Activated T-helper 1 cell treated with anti-CD3 and anti-CD28 coated beads, Interleukin-12 subunit alpha, Interleukin-12 subunit beta, Interleukin-2, Interleukin-4 antibody, amounts not matched to agents 30 ng/mL and 10 ng/mL and 1 ng/mL, durations not matched to agents 14 hours and 24 hours and 36 hours (primary cell): ENCODE data around the gene EEPD1. TPM values are rescaled to one million over a fixed set of nuclear protein-coding genes. Genes with fewer than 3 reads are reported as not detected.
"Not testable (repeated sequence)": the region's sequence is repeated elsewhere in the genome, so short reads cannot be mapped to it uniquely, and the experiment has no call there.

Source experiments
- DNase-seq: peaks from one replicate; pipeline ENCODE4 v3.0.0; 2021; ENCODE audit warnings: low spot score
- H3K27ac Mint-ChIP-seq: one replicate; pipeline ENCODE4 v1.8.0; 2021; ENCODE audit warnings: mild to moderate bottlenecking, mixed read lengths
- H3K27me3 Mint-ChIP-seq: one replicate; pipeline ENCODE4 v1.8.0; 2022; ENCODE audit warnings: mild to moderate bottlenecking, moderate library complexity, mixed read lengths; ENCODE audit not compliant: insufficient read depth
- H3K36me3 Mint-ChIP-seq: one replicate; pipeline ENCODE4 v1.8.0; 2021; ENCODE audit warnings: low read depth, mixed read lengths
- H3K4me1 Mint-ChIP-seq: one replicate; pipeline ENCODE4 v1.8.0; 2021; ENCODE audit warnings: low read depth, mixed read lengths
- H3K4me3 Mint-ChIP-seq: one replicate; pipeline ENCODE4 v1.8.0; 2021; ENCODE audit warnings: mild to moderate bottlenecking, moderate library complexity, mixed read lengths
- H3K9me3 Mint-ChIP-seq: one replicate; pipeline ENCODE4 v1.8.0; 2021; ENCODE audit warnings: mixed read lengths
- intact Hi-C: fragments of 100-400 bp; cut with micrococcal nuclease; formaldehyde crosslinking; loops from one replicate; pipeline ENCODE4 v1.15.1; 2024
- total RNA-seq: library from RNA; stranded (reverse); gene quantifications from 2 replicates; pipeline ENCODE4 v1.2.3, GENCODE V29; 2022

The EEPD1 gene
- total RNA-seq, 1 donor from 2014 or later: 0.91 TPM

GRCh38 chr7:36321284-36321683, 168.2 kb downstream of the EEPD1 start:
- intact Hi-C loops, H3K4me1 Mint-ChIP-seq: not testable (repeated sequence)

GRCh38 chr7:36336390-36336789, 183.3 kb downstream of the EEPD1 start:
- no peak overlapping the region for H3K4me3 Mint-ChIP-seq
- no peaks in the 10 kb centered on the region for H3K4me1 Mint-ChIP-seq
- peaks cover 12% of the 10 kb centered on the region for H3K27me3 Mint-ChIP-seq
- H3K9me3 Mint-ChIP-seq: no peaks in the 10 kb centered on the region
- intact Hi-C loops: no loop called here
- no peaks in the 10 kb centered on the region for H3K36me3 Mint-ChIP-seq
- no peak for DNase-seq
- H3K27ac Mint-ChIP-seq: no peak overlapping the region

More at GRCh38 chr7:36321284-36321683, 168.2 kb downstream of the EEPD1 start:
- H3K27ac Mint-ChIP-seq, H3K36me3 Mint-ChIP-seq, DNase-seq, H3K9me3 Mint-ChIP-seq, H3K4me3 Mint-ChIP-seq, H3K27me3 Mint-ChIP-seq: not testable (repeated sequence)

- Mint-ChIP-seq H3K36me3 (no peaks in the 10 kb centered on the region), H3K27ac (no peak overlapping the region), H3K27me3 (peaks cover 12% of the 10 kb centered on the region), H3K4me1 (no peaks in the 10 kb centered on the region), H3K4me3 (no peak overlapping the region), H3K9me3 (no peaks in the 10 kb centered on the region)
- intact Hi-C loops: no loop called here
- no peak for DNase-seq
Observed at GRCh38 chr7:36338256-36338655, 185.2 kb downstream of the EEPD1 start.

GRCh38 chr7:36343548-36343947, 190.5 kb downstream of the EEPD1 start:
- Mint-ChIP-seq H3K4me1 (no peaks in the 10 kb centered on the region), H3K36me3 (no peaks in the 10 kb centered on the region), H3K27ac (no peak overlapping the region), H3K4me3 (no peak overlapping the region), H3K27me3 (peaks cover 24% of the 10 kb centered on the region), H3K9me3 (no peaks in the 10 kb centered on the region)
- no peak for DNase-seq
- intact Hi-C loops: no loop called here

- Mint-ChIP-seq H3K36me3 (no peaks in the 10 kb centered on the region), H3K27me3 (peaks cover 22% of the 10 kb centered on the region), H3K4me3 (no peak overlapping the region), H3K9me3 (no peaks in the 10 kb centered on the region), H3K4me1 (no peaks in the 10 kb centered on the region), H3K27ac (no peak overlapping the region)
- no peak for DNase-seq
- intact Hi-C loops: no loop called here
Observed at GRCh38 chr7:36344622-36345021, 191.6 kb downstream of the EEPD1 start.

- Mint-ChIP-seq H3K9me3 (no peaks in the 10 kb centered on the region), H3K4me3 (no peak overlapping the region), H3K27me3 (peaks cover 17% of the 10 kb centered on the region), H3K4me1 (no peaks in the 10 kb centered on the region), H3K36me3 (no peaks in the 10 kb centered on the region), H3K27ac (no peak overlapping the region)
- intact Hi-C loops: no loop called here
- no peak for DNase-seq
Observed at GRCh38 chr7:36346260-36346831, 193.3 kb downstream of the EEPD1 start.

GRCh38 chr7:36348256-36348655, 195.2 kb downstream of the EEPD1 start:
- DNase-seq: no peak
- peaks cover 17% of the 10 kb centered on the region for H3K27me3 Mint-ChIP-seq

GRCh38 chr7:36348771-36349170, 195.7 kb downstream of the EEPD1 start:
- H3K36me3 Mint-ChIP-seq: no peaks in the 10 kb centered on the region
- DNase-seq: no peak
- H3K4me1 Mint-ChIP-seq: no peaks in the 10 kb centered on the region
- H3K9me3 Mint-ChIP-seq: no peaks in the 10 kb centered on the region
- no peak overlapping the region for H3K4me3 Mint-ChIP-seq
- H3K27ac Mint-ChIP-seq: no peak overlapping the region
- intact Hi-C loops: no loop called here
- peaks cover 18% of the 10 kb centered on the region for H3K27me3 Mint-ChIP-seq

More at GRCh38 chr7:36348256-36348655, 195.2 kb downstream of the EEPD1 start:
- Mint-ChIP-seq H3K4me1 (no peaks in the 10 kb centered on the region), H3K36me3 (no peaks in the 10 kb centered on the region), H3K27ac (no peak overlapping the region), H3K4me3 (no peak overlapping the region), H3K9me3 (no peaks in the 10 kb centered on the region)
- intact Hi-C loops: no loop called here

GRCh38 chr7:36349626-36350025, 196.6 kb downstream of the EEPD1 start:
- Mint-ChIP-seq H3K27ac (no peak overlapping the region), H3K9me3 (no peaks in the 10 kb centered on the region), H3K4me3 (no peak overlapping the region), H3K36me3 (no peaks in the 10 kb centered on the region), H3K4me1 (no peaks in the 10 kb centered on the region), H3K27me3 (peaks cover 19% of the 10 kb centered on the region)
- intact Hi-C loops: no loop called here
- DNase-seq: no peak

Other genes with a start within 250 kb of the EEPD1 start
- 23.8 and 31.0 TPM in 2 replicates for gene ANLN, start 236.6 kb downstream of the EEPD1 start, total RNA-seq